Suprapubic skin (tissue), 3 donors: Measurements from ENCODE around the gene ZNF655.

Experiments
- CTCF ChIP-seq, 2 donors: fragments of 200-600 bp in 1 of 2; fragments of 450-650 bp in 1 of 2; sonication (generic) in 1 of 2; IDR thresholded peaks; one replicate each; pipeline ENCODE4 v1.5.1; 2016 to 2019; ENCODE audit warnings: antibody characterized with exemption in 2 of 2, mild to moderate bottlenecking in 1 of 2, moderate library complexity in 1 of 2
- POLR2AphosphoS5 ChIP-seq, 3 donors: sonication (generic); formaldehyde crosslinking; IDR thresholded peaks; one replicate each; pipeline ENCODE4 v1.6.1; 2017; ENCODE audit warnings: antibody characterized with exemption in 3 of 3

GRCh38 chr7:99576251-99576650 lies 17.8 kb downstream of the ZNF655 start:
- TF ChIP-seq CTCF (IDR thresholded peaks at IDR 0.05) (no peak), POLR2AphosphoS5 (IDR thresholded peaks at IDR 0.05) (no peak)
